Gastroesophageal sphincter (tissue), 4 donors: ENCODE results near the gene STK32A. TPM values are rescaled to one million over a fixed set of nuclear protein-coding genes. Genes with fewer than 3 reads are reported as not detected.
"Not testable (repeated sequence)": the region's sequence is repeated elsewhere in the genome, so short reads cannot be mapped to it uniquely, and the experiment has no call there.

Experiments
- ATAC-seq: fragments of 150-250 bp; one replicate; pipeline ENCODE4 v1.9.1; 2016; ENCODE audit warnings: mild to moderate bottlenecking, moderate library complexity
- H3K27ac ChIP-seq, 4 donors: fragments of 200-600 bp; sonication (generic) in 3 of 4; 1 replicate in 3 of 4; 2 replicates in 1 of 4; pipeline ENCODE4 v1.5.1; 2016 to 2019
- H3K27me3 ChIP-seq: fragments of 200-600 bp; sonication (generic); one replicate; pipeline ENCODE4 v1.5.1; 2019
- H3K36me3 ChIP-seq, 2 donors: fragments of 200-600 bp; sonication (generic); one replicate each; pipeline ENCODE4 v1.5.1; 2019; ENCODE audit warnings: control low read depth in 1 of 2
- H3K4me1 ChIP-seq, 3 donors: fragments of 200-600 bp; sonication (generic); 1 replicate in 2 of 3; 2 replicates in 1 of 3; pipeline ENCODE4 v1.5.1; 2016 to 2019; ENCODE audit warnings: control low read depth in 2 of 3
- H3K4me3 ChIP-seq, 2 donors: fragments of 200-600 bp; sonication (generic); one replicate each; pipeline ENCODE4 v1.5.1; 2019; ENCODE audit warnings: mild to moderate bottlenecking in 1 of 2, moderate library complexity in 1 of 2
- H3K9me3 ChIP-seq, 3 donors: fragments of 200-600 bp; sonication (generic); one replicate each; pipeline ENCODE4 v1.5.1; 2017 to 2019; ENCODE audit warnings: control low read depth in 2 of 3
- EP300 ChIP-seq: sonication (generic); formaldehyde crosslinking; IDR thresholded peaks from one replicate; pipeline ENCODE4 v1.6.1; 2017; ENCODE audit warnings: antibody characterized with exemption, mild to moderate bottlenecking
- POLR2A ChIP-seq, 2 donors: fragments of 450-650 bp; IDR thresholded peaks; one replicate each; pipeline ENCODE4 v1.6.1; 2017; ENCODE audit warnings: antibody characterized with exemption in 2 of 2, mild to moderate bottlenecking in 2 of 2, moderate library complexity in 1 of 2
- POLR2AphosphoS5 ChIP-seq: sonication (generic); formaldehyde crosslinking; IDR thresholded peaks from one replicate; pipeline ENCODE4 v1.6.1; 2017; ENCODE audit warnings: antibody characterized with exemption
- WGBS, 2 donors: methylation state at CpG; one replicate each; pipeline ENCODE4 v1.1.5; 2018; ENCODE audit warnings: low coverage in 1 of 2; 5-methylcytosine and 5-hydroxymethylcytosine counted together
- total RNA-seq, 4 donors: library from RNA; depleted of rRNA; stranded (reverse); fragments of >200 nt; gene quantifications; one replicate each; pipeline ENCODE4 v1.1.0, GENCODE V29; 2016
- TF ChIP-seq, protein P1 (sequence below), 4 experiments: fragments of 200-600 bp in 2 of 4; fragments of 450-650 bp in 2 of 4; sonication (generic) in 1 of 4; IDR thresholded peaks; one replicate each; pipeline ENCODE4 v1.5.1; 2017 to 2019; ENCODE audit warnings: antibody characterized with exemption in 4 of 4, mild to moderate bottlenecking in 2 of 4, moderate library complexity in 2 of 4

STK32A gene
- total RNA-seq, 4 donors from 2014 or later, result 0.77 to 3.7 (median 2.4) TPM

DNA sequence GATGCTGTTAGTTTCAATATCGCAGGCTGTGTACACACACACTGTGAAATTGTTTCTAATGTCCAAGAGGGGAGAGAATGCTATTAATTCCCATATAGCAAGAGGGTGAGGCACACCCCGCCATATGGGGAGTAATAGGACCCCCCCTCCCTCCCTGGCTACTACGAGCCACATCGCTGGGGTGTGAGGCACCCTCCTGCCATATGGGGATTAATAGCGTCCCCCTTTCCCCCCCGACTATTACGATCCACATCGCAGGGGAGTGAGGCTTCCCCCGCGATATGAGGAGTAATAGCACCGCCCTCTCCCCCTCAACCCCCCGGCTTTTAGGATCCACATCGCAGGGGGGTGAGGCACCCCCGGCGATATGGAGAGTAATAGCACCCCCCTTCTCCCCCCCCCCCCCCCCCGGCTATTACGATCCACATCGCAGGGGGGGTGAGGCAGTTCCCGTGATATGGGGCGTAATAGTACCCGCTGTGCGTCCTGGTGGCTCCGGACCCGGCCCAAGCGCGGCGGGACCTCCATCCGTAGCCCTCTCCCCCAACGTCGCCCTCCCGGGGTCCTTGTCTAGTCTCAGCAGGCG is 494 bp upstream of the STK32A start:
- peak; percentile 59 for ATAC-seq
- TF ChIP-seq POLR2AphosphoS5 (no peak), POLR2A (IDR thresholded peaks at IDR 0.05) (no peak), EP300 (no peak)
- TF ChIP-seq, protein P1, sequence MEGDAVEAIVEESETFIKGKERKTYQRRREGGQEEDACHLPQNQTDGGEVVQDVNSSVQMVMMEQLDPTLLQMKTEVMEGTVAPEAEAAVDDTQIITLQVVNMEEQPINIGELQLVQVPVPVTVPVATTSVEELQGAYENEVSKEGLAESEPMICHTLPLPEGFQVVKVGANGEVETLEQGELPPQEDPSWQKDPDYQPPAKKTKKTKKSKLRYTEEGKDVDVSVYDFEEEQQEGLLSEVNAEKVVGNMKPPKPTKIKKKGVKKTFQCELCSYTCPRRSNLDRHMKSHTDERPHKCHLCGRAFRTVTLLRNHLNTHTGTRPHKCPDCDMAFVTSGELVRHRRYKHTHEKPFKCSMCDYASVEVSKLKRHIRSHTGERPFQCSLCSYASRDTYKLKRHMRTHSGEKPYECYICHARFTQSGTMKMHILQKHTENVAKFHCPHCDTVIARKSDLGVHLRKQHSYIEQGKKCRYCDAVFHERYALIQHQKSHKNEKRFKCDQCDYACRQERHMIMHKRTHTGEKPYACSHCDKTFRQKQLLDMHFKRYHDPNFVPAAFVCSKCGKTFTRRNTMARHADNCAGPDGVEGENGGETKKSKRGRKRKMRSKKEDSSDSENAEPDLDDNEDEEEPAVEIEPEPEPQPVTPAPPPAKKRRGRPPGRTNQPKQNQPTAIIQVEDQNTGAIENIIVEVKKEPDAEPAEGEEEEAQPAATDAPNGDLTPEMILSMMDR (IDR thresholded peaks at IDR 0.05), result no peak

DNA sequence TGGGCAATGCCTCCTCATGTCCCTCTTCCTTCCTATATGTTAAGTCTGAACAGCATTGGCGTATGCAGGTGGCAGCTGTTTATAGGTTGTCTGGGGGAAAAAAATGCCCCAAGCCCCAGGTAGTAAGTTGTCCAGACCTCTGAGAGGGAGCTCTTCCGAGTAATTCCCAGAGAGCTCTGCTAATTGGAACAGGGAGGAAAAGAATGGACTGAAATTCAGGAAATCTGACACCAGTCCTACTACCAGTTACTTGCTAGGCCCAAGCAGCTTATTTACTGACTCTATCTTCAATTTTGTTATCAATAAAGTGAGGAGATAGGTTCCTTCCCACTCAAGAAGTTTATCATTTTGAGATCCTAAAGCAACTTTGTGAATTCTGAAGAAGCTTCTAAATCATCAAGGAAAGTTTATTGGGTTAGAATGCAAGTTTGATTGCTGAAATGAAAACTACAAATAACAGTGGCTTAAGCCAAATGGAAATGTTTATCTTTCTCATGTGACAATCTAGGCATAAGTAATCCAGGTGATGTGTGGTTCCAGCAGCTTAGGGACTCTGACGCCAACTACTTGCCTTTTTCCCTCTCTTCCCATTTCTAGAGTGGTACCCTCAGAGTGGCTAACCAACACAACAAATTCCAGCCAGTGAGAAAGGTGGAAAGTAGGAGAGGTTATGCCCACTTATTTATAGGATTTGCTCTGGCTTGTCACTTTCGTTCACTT is 5.6 kb downstream of the STK32A start:
- Histone ChIP-seq H3K27ac (no peak overlapping the region), H3K36me3 (no peaks in the 10 kb centered on the region), H3K27me3 (no peaks in the 10 kb centered on the region), H3K4me3 (no peak overlapping the region), H3K9me3 (no peaks in the 10 kb centered on the region), H3K4me1 (peaks cover 0 to 2% (median 2%) of the 10 kb centered on the region in 3 donors)
- WGBS, 2 donors, result 86 to 93% methylated on average over 4 of the region's 4 CpGs
- TF ChIP-seq EP300, result no peak
- no peak for TF ChIP-seq POLR2AphosphoS5
- no peak for TF ChIP-seq POLR2A (IDR thresholded peaks at IDR 0.05)
- TF ChIP-seq, protein P1 (IDR thresholded peaks at IDR 0.05), result no peak
- ATAC-seq, result no peak

More for the DNA sequence above, 494 bp upstream of the STK32A start:
- Histone ChIP-seq H3K27ac (peak overlapping the region; percentile 2 to 90 (median 84)), H3K27me3 (no peaks in the 10 kb centered on the region), H3K4me3 (peak overlapping the region; percentile 59 to 78), H3K4me1 (peaks cover 0 to 18% (median 5%) of the 10 kb centered on the region in 3 donors), H3K9me3 (no peaks in the 10 kb centered on the region), H3K36me3 (no peaks in the 10 kb centered on the region)
- 13% methylated on average over 2 of the region's 32 CpGs; no CpG with 5 or more reads in 1 of the 2 donors for WGBS, 2 donors

DNA sequence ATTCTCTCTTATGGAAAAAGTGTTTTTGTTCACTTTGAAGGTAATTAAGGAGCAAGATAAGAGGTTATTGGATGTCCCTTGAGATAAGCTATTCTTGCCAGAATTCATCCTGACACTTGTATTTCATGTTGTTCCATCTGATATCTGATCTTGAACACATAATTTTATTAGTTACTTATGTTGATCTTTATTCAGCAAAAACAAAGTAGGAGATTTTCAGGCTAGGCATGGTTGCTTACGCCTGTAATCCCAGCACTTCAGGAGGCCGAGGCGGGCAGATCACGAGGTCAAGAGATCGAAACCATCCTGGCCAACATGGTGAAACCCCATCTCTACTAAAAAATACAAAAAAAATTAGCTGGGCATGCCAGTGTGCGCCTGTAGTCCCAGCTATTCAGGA is 8.4 kb downstream of the STK32A start:
- not testable (repeated sequence) for H3K9me3 ChIP-seq, H3K27me3 ChIP-seq, H3K36me3 ChIP-seq, H3K4me3 ChIP-seq, H3K4me1 ChIP-seq, H3K27ac ChIP-seq, ATAC-seq
- WGBS, 2 donors, result 92% methylated on average over 6 of the region's 6 CpGs; no CpG with 5 or more reads in 1 of the 2 donors

DNA sequence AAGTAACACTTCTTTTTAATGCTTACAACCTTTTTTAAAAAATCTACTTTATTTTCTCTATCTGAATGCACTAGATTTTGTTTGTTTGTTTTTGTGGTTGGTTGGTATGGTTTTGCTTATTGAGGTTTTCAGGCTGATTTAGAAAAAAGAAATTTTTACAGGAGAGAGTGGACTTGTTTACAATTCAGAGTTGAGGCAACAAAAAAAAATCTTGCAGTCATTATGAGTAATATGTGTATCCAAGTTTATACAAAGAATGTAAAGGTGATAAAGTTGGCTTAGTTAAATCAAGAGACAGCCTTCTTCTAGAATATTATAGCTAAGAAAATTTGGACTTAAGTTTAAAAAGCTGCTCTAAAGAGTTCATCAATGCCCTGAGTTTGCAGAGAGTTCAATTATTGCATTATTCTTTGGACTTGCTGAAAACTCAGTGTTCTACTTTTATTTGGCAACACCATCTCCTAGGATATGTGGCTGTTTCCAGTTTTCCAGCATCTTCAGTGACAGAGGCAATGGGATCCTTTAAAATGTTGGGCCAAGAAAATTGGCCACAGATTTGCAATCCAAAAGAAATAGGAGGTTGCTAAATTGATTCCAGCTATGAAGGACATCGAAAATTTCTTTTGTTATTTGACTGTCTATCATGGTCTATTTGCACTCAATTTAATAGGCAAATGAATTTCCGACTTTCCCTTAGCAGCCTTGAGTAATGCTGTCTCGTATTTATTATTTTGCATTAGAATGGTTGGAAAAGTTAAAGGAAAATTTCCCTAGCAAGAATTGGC is 10.7 kb downstream of the STK32A start:
- no peaks in the 10 kb centered on the region for H3K36me3 ChIP-seq
- H3K27me3 ChIP-seq, result no peaks in the 10 kb centered on the region
- no peaks in the 10 kb centered on the region for H3K9me3 ChIP-seq
- TF ChIP-seq, protein P1 (IDR thresholded peaks at IDR 0.05), result no peak
- TF ChIP-seq POLR2AphosphoS5, result no peak
- H3K4me3 ChIP-seq, result no peak overlapping the region
- 61 to 65% methylated on average over 3 of the region's 3 CpGs for WGBS, 2 donors
- ATAC-seq, result peak; percentile 53
- H3K4me1 ChIP-seq, result no peaks in the 10 kb centered on the region
- H3K27ac ChIP-seq, result peak overlapping the region in 1 of 4 donors; percentile 37

DNA sequence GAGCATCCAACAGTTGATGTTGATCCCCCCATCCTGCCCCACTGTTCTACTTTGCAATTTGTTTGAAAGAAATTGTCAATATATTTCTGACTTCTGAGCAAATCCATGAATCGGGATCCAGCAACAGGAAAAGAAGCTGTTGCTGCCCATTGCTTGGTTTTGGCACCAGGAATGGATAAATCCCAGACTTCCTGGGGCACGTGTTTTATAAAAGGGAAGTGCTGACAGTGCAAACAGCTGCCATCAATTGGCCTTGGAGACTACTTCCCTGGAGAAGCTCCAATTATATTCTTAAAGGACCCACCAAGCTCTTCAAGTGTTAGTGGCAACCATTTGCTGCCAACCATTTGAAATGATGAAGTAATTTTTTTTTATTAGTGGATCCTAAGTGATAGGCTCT is 13.7 kb downstream of the STK32A start:
- H3K27ac ChIP-seq, result no peak overlapping the region
- no peaks in the 10 kb centered on the region for H3K27me3 ChIP-seq
- TF ChIP-seq POLR2AphosphoS5 (no peak), POLR2A (IDR thresholded peaks at IDR 0.05) (no peak), EP300 (no peak)
- TF ChIP-seq, protein P1 (IDR thresholded peaks at IDR 0.05), result no peak
- no peaks in the 10 kb centered on the region for H3K4me1 ChIP-seq
- H3K4me3 ChIP-seq, result no peak overlapping the region
- H3K9me3 ChIP-seq, result no peaks in the 10 kb centered on the region
- H3K36me3 ChIP-seq, result no peaks in the 10 kb centered on the region
- no peak for ATAC-seq
- 20 to 28% methylated on average over 2 of the region's 2 CpGs for WGBS, 2 donors
